Sigmoid colon (tissue), 4 donors: ENCODE data around the gene SDK1.

Experiments
- CTCF ChIP-seq, 4 experiments: fragments of 450-650 bp in 3 of 4; fragments of 200-600 bp in 1 of 4; IDR thresholded peaks; one replicate each; pipeline ENCODE4 v1.5.1; 2016 to 2019; ENCODE audit warnings: antibody characterized with exemption in 4 of 4, mild to moderate bottlenecking in 3 of 4, moderate library complexity in 2 of 4
- EP300 ChIP-seq, 4 donors: sonication (generic); formaldehyde crosslinking; IDR thresholded peaks; one replicate each; pipeline ENCODE4 v1.6.1; 2017; ENCODE audit warnings: antibody characterized with exemption in 4 of 4
- POLR2A ChIP-seq, 2 donors: fragments of 450-650 bp; IDR thresholded peaks; one replicate each; pipeline ENCODE4 v1.6.1; 2016; ENCODE audit warnings: antibody characterized with exemption in 2 of 2, mild to moderate bottlenecking in 2 of 2, moderate library complexity in 2 of 2

GRCh38 chr7:3430588-3430987, 129.5 kb downstream of the SDK1 start:
- TF ChIP-seq CTCF (IDR thresholded peaks at IDR 0.05) (no peak), POLR2A (IDR thresholded peaks at IDR 0.05) (no peak), EP300 (IDR thresholded peaks at IDR 0.05) (no peak)
